ENCODE results near the gene RBPJ.

Gene RBPJ

GRCh38 chr4:26463386-26463785, 142.6 kb downstream of the RBPJ start:
- no peak for DNase-seq

GRCh38 chr4:26464420-26465095, 143.7 kb downstream of the RBPJ start:
- no peak for DNase-seq

GRCh38 chr4:26466578-26467270, 145.9 kb downstream of the RBPJ start:
- no peak for DNase-seq

- DNase-seq, result no peak
These were observed 146.9 kb downstream of the RBPJ start for GRCh38 chr4:26467724-26468123.

- DNase-seq, result no peak
These were observed 147.6 kb downstream of the RBPJ start for GRCh38 chr4:26468283-26468949.

- no peak for DNase-seq
These were observed 148.2 kb downstream of the RBPJ start for GRCh38 chr4:26468977-26469376.

GRCh38 chr4:26471890-26472289, 151.1 kb downstream of the RBPJ start:
- no peak for DNase-seq

GRCh38 chr4:26473893-26474292, 153.1 kb downstream of the RBPJ start:
- DNase-seq, result no peak

- DNase-seq, result no peak
These were observed 153.7 kb downstream of the RBPJ start for GRCh38 chr4:26474551-26474950.

GRCh38 chr4:26475716-26476115, 154.9 kb downstream of the RBPJ start:
- no peak for DNase-seq

GRCh38 chr4:26476545-26476944, 155.7 kb downstream of the RBPJ start:
- DNase-seq, result no peak

GRCh38 chr4:26478330-26478729, 157.5 kb downstream of the RBPJ start:
- no peak for DNase-seq

GRCh38 chr4:26482508-26483462, 162.0 kb downstream of the RBPJ start:
- no peak for DNase-seq

- no peak for DNase-seq
These were observed 163.3 kb downstream of the RBPJ start for GRCh38 chr4:26484032-26484515.

GRCh38 chr4:26484516-26484915, 163.7 kb downstream of the RBPJ start:
- DNase-seq, result no peak
